ENCODE results near the gene CXCL8.

CXCL8 gene

DNA sequence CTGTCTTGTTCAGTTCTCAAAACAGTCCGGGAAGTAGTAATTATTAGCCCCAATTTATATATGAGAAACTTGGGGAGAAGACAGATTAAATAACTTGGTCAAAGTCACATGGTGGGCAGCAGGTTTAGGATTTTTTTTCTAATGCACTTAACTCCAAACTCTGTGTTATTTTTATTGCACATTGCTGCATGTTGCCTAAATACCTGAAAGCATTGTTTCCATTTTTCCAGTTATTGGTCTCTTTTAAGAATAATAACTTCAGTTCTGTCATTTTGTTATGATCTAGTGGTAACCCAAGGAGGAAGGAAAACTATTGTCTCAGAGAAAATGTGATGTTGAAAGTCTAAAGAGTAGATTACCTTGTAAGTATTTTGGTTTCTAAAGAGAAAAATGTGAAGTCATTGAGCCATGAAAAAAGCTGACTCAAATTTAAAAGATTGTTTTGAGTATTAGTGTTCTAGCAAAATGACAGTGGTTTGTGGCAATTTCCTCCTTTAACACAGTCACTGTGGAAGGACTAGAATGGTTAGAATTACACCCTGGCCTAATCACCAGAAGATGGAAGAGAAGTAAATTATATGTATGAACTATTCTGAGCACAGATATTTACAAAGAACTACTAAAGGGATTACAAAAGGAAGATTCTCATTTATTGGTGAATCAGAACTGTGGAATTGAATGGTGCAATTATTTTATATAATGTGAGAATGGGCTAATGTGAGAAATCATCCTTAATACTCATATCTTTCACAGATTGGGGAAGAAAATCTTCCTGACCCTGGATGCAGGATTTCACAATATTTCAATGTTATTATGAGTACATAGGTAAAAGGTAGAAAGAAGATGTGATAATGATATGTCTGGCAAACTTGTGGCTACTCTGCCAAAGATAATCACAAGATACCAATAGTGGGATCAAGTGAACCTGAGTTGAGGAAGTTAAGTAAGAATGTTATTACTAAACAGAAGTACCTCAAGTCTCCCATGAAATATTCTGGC, 21.7 kb upstream of the CXCL8 start:
- DNase-seq (ENCODE audit: low read depth in 2 of 2), result no peak

DNA sequence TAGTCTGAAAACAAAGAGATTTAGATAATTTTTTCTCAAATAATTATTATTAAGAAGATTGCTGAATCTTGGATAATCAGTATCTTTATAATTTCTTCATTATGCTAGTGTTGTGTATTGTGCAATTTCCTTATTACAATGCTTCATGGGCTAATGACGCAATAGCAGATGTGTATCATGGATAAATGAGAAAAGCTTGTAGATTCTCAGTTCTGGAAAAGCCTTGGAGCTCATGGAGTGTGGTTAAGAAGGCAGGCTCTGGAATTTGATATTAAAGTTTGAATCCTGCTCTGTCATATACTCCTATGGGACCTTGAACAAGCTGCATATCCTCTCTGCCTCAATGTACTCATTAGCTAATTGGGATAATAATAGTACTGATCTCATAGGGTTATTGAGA, 18.9 kb upstream of the CXCL8 start:
- no peak for DNase-seq (ENCODE audit: low read depth in 2 of 2)

DNA sequence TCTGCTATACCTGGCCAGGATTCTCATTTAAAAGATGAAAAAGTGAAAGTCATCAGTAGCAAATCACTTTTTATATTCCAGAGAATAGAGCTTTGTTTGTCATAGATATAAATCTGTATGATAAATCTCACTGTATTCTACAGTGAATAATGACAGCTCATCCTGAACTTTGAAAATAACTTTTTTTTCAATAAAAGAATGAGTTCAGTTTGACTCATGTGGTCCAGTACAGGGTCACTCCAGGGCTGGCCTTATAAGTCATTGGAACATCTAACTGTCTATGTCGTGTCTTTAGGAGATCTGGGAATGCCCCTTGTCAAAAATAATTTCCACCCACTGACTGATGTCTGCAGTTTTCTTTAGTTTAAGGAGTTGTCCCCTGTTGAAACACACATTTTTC, 18.5 kb upstream of the CXCL8 start:
- DNase-seq (ENCODE audit: low read depth in 2 of 2), result no peak

DNA sequence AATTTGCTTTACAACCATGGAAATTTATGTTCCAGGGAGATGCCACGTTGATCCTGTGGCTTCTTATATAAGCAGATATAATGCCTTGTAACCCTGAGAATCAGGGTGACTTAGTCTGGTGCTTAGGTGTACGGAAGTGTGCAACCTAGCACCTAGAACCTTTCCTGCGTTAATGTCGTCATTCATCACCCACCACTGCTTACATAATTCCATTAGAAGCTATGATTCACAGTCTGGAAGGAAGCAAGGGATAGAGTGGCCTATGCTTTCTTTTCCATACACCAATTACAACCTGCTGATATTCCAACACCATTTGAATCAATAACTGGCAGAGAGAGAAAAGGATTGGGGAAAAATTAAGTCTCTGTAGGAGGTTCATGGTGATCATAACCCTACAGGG, 17.3 kb upstream of the CXCL8 start:
- DNase-seq (ENCODE audit: low read depth in 2 of 2), result no peak

DNA sequence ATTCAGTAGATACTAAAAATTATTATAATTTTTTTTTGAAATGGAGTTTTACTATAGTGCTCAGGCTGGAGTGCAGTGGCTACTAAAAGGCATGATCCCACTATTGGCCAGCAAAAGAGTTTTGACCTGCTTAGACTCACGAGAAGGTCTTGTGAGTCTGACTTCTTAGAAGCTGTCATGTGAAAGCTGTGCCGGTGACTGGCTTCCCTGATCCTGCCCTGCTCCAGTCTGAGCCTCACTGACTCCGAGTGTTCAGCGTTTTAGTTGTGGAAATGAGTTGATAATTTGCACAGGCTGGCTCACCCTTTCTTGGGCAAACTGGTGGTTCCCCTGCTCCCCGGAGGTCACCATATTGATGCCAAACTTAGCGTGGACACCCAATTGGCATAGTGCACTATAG, 16.4 kb upstream of the CXCL8 start:
- DNase-seq (ENCODE audit: low read depth in 2 of 2), result no peak

DNA sequence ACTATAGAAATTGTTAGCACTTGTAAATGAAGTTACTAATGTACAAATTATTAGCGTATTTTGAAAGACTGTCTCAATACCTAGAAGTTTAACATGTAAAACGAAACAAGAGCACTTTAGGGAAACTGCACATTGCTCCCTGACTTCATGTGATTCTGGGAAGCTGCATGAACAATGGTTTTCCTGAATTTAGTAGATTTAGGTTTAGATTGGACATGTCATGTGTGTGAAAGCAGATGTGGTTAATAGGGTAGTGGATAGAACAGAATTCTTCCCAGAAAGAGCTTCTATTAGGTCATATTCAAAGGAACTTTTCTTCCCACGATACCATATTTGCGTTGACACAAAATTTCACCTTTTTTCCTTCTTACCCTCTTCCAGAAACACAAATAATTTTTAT, 14.9 kb upstream of the CXCL8 start:
- no peak for DNase-seq (ENCODE audit: low read depth in 2 of 2)

DNA sequence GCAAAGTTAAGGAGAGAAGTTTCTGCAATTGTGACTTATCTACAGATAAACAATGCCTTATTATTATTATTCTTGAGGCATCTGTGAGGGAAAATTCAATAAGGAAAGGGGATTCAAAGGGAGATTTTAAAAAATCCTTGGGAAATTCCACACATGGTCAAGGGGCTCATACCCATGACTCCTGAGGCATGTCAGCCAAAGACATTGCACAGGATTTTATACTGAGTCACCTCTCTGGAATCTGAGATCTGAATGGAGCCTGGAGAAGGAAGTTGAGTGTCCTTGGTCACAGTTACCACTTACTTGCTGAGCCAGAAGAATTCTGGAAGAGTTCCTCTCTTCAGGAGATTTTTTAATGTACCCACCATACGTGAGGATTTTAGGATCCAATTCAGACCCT, 14.4 kb upstream of the CXCL8 start:
- no peak for DNase-seq (ENCODE audit: low read depth in 2 of 2)

DNA sequence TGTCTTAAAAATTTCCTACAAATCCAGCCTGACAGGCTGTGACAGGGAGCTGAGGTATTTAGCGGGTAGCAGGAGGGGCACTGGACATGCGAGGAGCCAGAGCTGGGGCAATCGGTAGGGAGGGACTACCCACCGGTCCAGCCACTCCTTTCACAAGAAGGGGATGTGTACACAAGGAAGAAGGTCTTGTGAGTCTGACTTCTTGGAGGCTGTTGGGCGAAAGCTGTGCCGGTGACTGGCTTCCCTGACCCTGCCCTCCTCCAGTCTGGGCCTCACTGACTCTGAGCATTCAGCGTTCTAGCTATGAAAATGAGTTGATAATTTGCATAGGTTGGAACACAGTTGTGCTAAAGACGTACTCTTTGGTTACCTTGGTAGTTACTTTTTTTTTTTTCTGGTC, 12.7 kb upstream of the CXCL8 start:
- DNase-seq (ENCODE audit: low read depth in 2 of 2), result no peak

DNA sequence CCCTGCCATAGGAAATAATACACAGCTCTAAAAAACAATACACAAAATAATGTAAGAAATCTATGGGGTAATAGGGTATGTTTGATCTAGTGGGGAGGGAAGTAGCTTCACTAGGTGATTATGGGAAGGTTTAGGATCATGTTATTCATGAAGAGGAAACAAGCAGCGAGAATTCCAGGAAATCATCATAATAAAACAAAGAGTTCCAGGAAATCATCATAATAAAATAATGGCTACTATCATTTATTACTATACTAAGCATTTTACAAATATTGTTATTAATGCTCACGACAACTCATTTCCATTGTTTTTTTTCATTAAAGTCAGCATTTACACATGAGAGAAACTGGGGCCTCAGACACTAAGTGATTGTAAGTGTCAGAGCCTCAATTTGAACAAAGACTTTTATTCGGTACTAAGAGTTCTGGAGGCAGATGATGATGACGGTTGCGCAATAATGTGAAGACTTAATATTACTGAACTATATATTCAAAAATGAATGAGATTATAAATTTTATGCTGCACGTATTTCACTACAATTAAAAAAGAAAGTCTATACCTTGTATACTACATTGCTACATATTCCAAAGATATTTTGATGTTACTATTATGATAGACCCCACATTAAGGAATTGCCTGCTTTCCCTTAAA, 12.2 kb upstream of the CXCL8 start:
- no peak for DNase-seq (ENCODE audit: low read depth in 2 of 2)

DNA sequence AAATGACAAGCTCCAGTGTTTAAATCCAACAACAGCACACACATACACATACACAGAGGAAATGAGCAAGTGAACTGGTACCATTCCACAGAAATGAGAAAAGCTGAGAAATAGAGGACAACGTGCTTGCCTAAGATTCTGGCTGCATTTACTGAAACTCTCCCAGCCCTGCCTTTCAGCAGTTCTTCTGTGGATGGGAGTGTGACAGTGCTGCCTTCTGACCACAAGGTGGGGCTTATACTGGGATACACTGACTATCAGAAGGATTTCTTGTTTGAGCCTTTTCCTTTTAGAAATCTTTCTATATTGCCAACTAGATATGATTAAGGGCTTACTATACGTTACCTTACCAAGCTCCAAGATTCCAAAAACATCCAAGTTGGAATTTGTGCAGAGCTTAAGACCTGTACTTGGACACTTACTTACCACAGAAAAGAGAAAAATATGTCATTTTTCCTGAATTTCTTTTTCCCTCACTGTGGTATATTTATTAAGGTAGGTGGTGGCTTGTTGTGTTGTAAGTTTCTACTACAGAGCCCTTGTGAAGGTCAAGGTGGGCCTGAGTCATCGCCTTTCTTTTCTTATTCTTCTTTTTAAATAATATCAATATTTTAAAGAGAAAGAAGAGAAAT, 10.7 kb upstream of the CXCL8 start:
- no peak for DNase-seq (ENCODE audit: low read depth in 2 of 2)

DNA sequence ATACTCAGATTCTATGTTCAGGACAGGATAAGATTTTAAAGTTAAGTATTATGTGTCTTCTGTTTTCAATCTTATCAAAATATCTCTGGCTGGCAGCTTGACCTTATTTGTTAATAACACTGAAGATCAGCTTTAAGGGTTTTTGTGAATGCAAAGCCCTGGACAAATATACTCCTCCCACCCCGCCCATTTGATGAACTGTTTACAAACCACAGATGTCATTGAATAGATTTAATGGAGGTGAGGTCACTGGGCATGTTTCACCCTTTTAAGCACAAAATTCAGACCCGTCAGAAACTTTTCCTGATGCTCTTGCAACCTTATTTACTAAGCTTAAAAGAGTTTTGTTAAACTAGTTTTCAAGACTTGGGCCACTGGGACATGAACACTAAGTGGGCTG, 10.1 kb upstream of the CXCL8 start:
- no peak for DNase-seq (ENCODE audit: low read depth in 2 of 2)

DNA sequence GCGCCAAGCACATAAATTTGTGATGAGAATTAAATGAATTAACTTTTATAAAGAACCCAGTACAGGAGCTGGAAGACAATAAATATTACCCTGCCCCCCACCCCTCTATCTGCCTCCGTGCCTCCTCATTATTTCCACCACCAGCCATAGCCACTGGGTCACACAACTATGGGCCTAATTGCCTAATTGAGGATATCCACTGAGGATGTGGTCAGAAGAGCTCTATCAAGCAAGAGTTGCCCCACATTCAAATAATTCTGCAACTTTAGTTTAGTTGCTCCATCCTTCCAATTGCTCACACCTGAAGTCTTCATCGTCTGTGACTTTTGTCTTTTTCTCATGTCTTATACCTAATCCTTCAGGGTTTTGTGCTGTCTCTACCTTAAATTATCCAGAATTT, 9.5 kb upstream of the CXCL8 start:
- no peak for DNase-seq (ENCODE audit: low read depth in 2 of 2)

DNA sequence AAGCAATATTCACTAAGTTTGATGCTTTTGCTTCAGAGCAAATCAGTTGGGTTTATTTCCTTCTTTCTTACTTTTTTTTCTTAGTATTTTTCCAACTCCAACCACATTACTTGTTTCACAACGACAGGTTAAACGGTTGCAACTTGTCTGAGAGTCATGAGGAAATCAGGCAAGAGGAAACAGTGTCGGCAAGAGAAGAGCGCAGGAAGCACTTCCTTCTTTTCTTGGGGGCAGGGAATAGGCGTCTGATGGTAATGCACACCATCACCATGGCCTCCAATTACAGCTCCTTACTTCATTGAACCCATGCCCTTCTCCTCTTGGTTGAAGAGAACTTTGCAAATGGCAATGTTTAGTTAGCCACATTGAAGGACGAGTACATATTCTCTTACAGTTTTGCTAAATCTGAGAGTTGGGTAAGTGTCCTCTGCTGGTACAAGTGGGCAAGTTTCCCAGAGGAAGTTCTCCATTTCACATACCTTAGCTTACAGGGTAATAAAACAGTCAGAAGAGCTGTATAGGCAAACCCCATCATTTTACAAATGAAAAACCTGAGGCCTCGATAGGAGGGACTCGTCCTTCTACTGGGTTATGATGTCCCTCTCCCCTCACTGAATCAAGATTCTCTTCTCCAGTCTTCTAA, 8.3 kb upstream of the CXCL8 start:
- DNase-seq (ENCODE audit: low read depth in 2 of 2), result no peak

DNA sequence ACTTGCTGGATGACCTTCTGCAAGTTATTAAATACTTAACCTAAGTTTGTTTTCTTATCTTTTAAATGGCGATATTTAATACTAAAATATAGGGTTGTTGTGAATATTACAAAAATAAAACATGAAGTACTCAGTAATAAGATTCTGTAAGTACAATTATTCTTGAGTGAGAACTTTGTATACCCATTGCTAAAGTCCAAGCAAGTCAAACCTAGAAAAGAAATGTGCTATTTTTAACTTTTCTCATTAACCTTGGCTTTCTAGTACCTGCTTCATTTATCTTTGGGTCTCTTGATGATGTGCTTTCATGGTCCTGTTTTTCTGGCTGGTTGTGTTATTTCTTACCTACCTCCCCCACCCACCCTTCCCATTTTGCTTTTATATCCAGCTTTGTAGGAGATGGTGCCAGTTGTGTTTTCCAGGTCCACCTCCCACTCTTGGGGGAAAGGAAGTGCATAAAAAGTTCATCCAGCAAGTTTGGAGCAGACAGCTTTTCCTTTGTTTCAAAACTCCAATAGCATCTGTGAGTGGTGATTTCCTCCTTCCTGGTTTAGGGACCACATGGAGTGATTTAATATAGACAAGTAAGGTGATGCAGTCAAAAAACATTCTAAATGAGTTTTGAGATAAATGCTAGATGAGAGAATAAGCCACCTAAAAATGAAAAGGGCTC, 7.5 kb upstream of the CXCL8 start:
- DNase-seq (ENCODE audit: low read depth in 2 of 2), result no peak

DNA sequence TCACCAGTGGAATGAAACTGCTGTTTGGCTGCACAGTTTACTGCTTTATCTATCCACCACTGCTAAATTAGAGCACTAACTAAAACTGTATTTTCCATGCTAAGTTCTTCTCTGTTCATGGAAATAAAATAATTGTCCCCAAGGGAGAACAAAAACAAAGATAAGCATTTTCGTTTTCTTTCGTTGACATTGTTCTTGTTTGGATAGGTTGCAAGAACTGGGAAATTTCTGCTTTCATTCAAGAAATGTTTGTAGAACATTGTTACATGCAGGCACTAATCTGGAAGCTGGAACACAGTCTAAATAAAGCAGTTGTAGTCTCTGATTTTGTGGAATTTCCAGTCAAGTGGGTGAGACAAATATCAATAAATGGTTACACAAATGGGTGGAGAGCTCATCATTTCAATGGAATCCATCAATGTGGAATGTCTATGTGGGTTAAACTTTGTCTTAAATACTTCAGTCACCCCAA, 5.8 kb upstream of the CXCL8 start:
- DNase-seq (ENCODE audit: low read depth in 2 of 2), result no peak

DNA sequence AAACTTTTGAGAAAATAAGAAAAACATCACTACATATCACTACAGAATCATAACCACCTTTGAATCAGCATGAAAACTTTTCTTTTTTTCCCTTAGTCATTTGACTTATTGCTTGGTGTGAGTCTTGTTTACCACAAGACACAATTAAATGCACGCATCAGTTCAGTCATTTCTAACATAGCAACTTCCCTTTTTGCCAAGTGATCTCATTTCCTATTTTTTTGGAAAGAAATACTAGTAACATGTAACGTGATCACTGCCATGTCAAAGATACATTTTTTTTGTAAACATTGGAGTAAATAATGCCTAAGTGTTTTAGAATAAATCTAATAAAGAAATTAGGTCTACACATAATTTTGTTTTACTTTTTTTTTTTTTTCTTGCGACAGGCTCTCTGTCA, 5.1 kb upstream of the CXCL8 start:
- no peak for DNase-seq (ENCODE audit: low read depth in 2 of 2)

DNA sequence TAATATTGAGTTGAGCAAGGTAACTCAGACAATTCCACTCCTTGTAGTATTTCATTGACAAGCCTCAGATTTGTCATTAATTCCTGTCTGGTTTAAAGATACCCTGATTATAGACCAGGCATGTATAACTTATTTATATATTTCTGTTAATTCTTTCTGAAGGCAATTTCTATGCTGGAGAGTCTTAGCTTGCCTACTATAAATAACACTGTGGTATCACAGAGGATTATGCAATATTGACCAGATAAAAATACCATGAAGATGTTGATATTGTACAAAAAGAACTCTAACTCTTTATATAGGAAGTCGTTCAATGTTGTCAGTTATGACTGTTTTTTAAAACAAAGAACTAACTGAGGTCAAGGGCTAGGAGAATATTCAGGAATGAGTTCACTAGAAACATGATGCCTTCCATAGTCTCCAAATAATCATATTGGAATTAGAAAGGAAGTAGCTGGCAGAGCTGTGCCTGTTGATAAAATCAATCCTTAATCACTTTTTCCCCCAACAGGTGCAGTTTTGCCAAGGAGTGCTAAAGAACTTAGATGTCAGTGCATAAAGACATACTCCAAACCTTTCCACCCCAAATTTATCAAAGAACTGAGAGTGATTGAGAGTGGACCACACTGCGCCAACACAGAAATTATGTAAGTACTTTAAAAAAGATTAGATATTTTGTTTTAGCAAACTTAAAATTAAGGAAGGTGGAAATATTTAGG, 821 bp downstream of the CXCL8 start:
- DNase-seq (ENCODE audit: low read depth in 2 of 2), result no peak

DNA sequence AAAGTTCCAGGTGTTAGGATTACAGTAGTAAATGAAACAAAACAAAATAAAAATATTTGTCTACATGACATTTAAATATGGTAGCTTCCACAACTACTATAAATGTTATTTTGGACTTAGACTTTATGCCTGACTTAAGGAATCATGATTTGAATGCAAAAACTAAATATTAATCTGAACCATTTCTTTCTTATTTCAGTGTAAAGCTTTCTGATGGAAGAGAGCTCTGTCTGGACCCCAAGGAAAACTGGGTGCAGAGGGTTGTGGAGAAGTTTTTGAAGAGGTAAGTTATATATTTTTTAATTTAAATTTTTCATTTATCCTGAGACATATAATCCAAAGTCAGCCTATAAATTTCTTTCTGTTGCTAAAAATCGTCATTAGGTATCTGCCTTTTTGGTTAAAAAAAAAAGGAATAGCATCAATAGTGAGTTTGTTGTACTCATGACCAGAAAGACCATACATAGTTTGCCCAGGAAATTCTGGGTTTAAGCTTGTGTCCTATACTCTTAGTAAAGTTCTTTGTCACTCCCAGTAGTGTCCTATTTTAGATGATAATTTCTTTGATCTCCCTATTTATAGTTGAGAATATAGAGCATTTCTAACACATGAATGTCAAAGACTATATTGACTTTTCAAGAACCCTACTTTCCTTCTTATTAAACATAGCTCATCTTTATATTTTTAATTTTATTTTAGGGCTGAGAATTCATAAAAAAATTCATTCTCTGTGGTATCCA, 1.6 kb downstream of the CXCL8 start:
- no peak for DNase-seq (ENCODE audit: low read depth in 2 of 2)

DNA sequence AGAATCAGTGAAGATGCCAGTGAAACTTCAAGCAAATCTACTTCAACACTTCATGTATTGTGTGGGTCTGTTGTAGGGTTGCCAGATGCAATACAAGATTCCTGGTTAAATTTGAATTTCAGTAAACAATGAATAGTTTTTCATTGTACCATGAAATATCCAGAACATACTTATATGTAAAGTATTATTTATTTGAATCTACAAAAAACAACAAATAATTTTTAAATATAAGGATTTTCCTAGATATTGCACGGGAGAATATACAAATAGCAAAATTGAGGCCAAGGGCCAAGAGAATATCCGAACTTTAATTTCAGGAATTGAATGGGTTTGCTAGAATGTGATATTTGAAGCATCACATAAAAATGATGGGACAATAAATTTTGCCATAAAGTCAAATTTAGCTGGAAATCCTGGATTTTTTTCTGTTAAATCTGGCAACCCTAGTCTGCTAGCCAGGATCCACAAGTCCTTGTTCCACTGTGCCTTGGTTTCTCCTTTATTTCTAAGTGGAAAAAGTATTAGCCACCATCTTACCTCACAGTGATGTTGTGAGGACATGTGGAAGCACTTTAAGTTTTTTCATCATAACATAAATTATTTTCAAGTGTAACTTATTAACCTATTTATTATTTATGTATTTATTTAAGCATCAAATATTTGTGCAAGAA, 2.3 kb downstream of the CXCL8 start:
- no peak for DNase-seq (ENCODE audit: low read depth in 2 of 2)

DNA sequence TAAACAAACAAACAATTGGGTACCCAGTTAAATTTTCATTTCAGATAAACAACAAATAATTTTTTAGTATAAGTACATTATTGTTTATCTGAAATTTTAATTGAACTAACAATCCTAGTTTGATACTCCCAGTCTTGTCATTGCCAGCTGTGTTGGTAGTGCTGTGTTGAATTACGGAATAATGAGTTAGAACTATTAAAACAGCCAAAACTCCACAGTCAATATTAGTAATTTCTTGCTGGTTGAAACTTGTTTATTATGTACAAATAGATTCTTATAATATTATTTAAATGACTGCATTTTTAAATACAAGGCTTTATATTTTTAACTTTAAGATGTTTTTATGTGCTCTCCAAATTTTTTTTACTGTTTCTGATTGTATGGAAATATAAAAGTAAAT, 2.9 kb downstream of the CXCL8 start:
- no peak for DNase-seq (ENCODE audit: low read depth in 2 of 2)
